Smooth muscle cell (in vitro differentiated cells): Measurements from ENCODE around the gene MYO16. TPM values are rescaled to one million over a fixed set of nuclear protein-coding genes. Genes with fewer than 3 reads are reported as not detected.
A peak's percentile ranks its signal among the peaks of the same experiment; 100 is the strongest.

Experiments used
- DNase-seq: peaks from one replicate; lab custom pipeline; 2025; ENCODE audit not compliant: unreplicated experiment; lab: John Stamatoyannopoulos, UW
- H2AFZ ChIP-seq: fragments of 200-600 bp; sonication (generic); 2 replicates; pipeline ENCODE4 v1.6.0; 2016; ENCODE audit warnings: antibody characterized with exemption, low read depth, mild to moderate bottlenecking
- H3F3A ChIP-seq: fragments of 200-600 bp; sonication (generic); 2 replicates; pipeline ENCODE4 v1.6.0; 2017; ENCODE audit warnings: antibody characterized with exemption, low read depth
- H3K27ac ChIP-seq: fragments of 200-600 bp; sonication (generic); 2 replicates; pipeline ENCODE4 v1.5.1; 2016; ENCODE audit warnings: low read depth, mild to moderate bottlenecking
- H3K27me3 ChIP-seq: fragments of 200-600 bp; sonication (generic); 2 replicates; pipeline ENCODE4 v1.6.1; 2016; ENCODE audit warnings: low read depth, mild to moderate bottlenecking
- H3K36me3 ChIP-seq: fragments of 200-600 bp; sonication (generic); 2 replicates; pipeline ENCODE4 v1.5.1; 2016; ENCODE audit warnings: low read depth
- H3K4me1 ChIP-seq: fragments of 200-600 bp; sonication (generic); 2 replicates; pipeline ENCODE4 v1.5.1; 2016; ENCODE audit warnings: low read depth
- H3K4me2 ChIP-seq: fragments of 200-600 bp; sonication (generic); 2 replicates; pipeline ENCODE4 v1.6.0; 2016; ENCODE audit warnings: mild to moderate bottlenecking
- H3K4me3 ChIP-seq: fragments of 200-600 bp; sonication (generic); 2 replicates; pipeline ENCODE4 v1.5.1; 2016; ENCODE audit warnings: mild to moderate bottlenecking
- H3K79me2 ChIP-seq: fragments of 200-600 bp; sonication (generic); 2 replicates; pipeline ENCODE4 v1.6.0; 2016; ENCODE audit warnings: low read depth, mild to moderate bottlenecking
- H3K9ac ChIP-seq: fragments of 200-600 bp; sonication (generic); 2 replicates; pipeline ENCODE4 v1.6.0; 2016; ENCODE audit warnings: low read depth
- H3K9me3 ChIP-seq: fragments of 200-600 bp; sonication (generic); replicated peaks from 2 replicates; pipeline ENCODE4 v1.5.1; 2016; ENCODE audit warnings: low read depth
- H4K20me1 ChIP-seq: fragments of 200-600 bp; sonication (generic); 2 replicates; pipeline ENCODE4 v1.6.0; 2016; ENCODE audit warnings: low read depth
- WGBS: methylation state at CpG from one replicate; pipeline ENCODE4 v1.1.7; 2016; ENCODE audit warnings: low lambda C conversion rate; 5-methylcytosine and 5-hydroxymethylcytosine counted together
- polyA plus RNA-seq: library from polyadenylated mRNA; unstranded; fragments of >200 nt; fragmentation: Nextera tagmentation; extraction: Ambion mirVana; gene quantifications from 2 replicates; pipeline ENCODE4 v1.2.1, GENCODE V29; 2016
- total RNA-seq: library from RNA; depleted of rRNA; stranded (reverse); fragments of >200 nt; gene quantifications from 2 replicates; pipeline ENCODE4 v1.2.3, GENCODE V29; 2014
- TF ChIP-seq, protein P1 (sequence below): fragments of 200-600 bp; sonication (generic); IDR thresholded peaks from 2 replicates; pipeline ENCODE4 v1.5.1; 2017; ENCODE audit warnings: borderline replicate concordance, mild to moderate bottlenecking, antibody characterized with exemption; ENCODE audit not compliant: insufficient read depth, poor library complexity, severe bottlenecking

The MYO16 gene
- total and polyA plus RNA-seq, 2 experiments from 2014 or later: not detected

DNA sequence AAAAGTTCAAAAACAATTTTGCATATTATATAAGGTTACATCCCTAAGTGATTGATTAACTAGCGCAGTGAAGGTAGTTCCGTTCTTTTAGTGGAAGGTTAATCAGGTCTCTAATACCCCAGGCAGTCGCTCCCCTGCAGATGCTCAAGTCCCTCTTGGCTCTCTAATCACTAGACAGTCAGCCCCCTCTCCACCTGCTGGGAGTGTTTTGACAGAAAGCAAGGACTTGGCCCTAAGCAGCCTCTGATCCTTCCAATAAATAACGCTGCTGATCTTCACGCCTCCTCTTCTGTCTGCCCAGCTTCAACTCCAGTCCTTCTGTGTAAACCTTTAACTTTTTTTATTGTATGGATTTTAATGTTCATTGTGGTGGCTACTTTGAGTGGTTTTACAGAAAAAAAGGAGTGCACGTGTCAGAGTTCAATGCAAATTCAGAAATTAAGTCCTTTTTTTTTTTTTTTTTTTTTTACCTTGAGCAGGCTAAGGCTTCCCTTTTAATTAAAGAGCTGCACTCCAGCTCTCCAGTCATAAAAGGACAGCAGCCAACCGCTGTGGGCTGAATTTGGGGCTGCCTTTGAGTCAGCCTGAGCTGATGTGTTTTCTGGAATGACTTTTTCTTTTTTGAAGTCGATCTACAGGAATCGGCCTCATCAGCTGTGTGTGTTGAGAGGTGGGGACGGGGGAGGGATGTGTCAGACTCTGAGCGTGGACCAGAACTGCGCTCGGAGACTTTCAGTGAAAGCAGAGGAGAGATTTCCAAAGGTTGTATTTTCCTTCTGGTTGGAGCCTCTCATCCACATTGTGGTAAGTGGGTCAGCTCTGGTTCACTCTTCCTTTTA, 33.8 kb upstream of the MYO16 start:
- Histone ChIP-seq H3K9me3 (no peaks in the 10 kb centered on the region), H3F3A (no peaks in the 10 kb centered on the region), H3K27me3 (peaks cover 12% of the 10 kb centered on the region), H3K4me1 (peaks cover 5% of the 10 kb centered on the region), H3K27ac (no peak overlapping the region), H3K79me2 (no peaks in the 10 kb centered on the region), H3K4me3 (no peak overlapping the region), H3K36me3 (no peaks in the 10 kb centered on the region), H3K4me2 (peak overlapping the region; percentile 26), H2AFZ (no peak overlapping the region), H4K20me1 (no peaks in the 10 kb centered on the region), H3K9ac (no peak overlapping the region)
- no peak for DNase-seq
- WGBS: 65% methylated on average over 13 of the region's 13 CpGs
- TF ChIP-seq, protein P1, sequence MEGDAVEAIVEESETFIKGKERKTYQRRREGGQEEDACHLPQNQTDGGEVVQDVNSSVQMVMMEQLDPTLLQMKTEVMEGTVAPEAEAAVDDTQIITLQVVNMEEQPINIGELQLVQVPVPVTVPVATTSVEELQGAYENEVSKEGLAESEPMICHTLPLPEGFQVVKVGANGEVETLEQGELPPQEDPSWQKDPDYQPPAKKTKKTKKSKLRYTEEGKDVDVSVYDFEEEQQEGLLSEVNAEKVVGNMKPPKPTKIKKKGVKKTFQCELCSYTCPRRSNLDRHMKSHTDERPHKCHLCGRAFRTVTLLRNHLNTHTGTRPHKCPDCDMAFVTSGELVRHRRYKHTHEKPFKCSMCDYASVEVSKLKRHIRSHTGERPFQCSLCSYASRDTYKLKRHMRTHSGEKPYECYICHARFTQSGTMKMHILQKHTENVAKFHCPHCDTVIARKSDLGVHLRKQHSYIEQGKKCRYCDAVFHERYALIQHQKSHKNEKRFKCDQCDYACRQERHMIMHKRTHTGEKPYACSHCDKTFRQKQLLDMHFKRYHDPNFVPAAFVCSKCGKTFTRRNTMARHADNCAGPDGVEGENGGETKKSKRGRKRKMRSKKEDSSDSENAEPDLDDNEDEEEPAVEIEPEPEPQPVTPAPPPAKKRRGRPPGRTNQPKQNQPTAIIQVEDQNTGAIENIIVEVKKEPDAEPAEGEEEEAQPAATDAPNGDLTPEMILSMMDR: no peak

DNA sequence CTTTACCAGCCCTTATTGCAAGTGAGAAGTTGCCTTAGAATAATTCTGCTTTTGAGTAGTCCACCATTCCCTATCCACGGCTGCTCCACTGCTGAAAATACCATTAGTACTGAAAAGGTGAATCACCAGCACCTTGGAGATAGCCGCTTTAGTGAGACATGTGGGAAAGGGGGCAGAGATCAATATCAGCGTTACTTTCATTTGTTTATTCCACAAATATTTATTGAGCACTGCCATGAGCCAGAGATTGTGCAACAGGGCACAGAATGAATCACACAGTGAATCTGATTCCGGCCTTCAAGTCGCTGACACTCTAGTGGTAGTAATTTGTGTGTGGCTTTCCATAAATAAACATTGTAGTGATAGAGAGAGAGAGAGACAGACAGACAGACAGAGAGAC, 31.5 kb upstream of the MYO16 start:
- Histone ChIP-seq H4K20me1 (no peaks in the 10 kb centered on the region), H3K36me3 (no peaks in the 10 kb centered on the region), H3K4me1 (peaks cover 5% of the 10 kb centered on the region), H3K27me3 (peaks cover 12% of the 10 kb centered on the region), H3K27ac (no peak overlapping the region), H3K9ac (no peak overlapping the region), H3F3A (no peaks in the 10 kb centered on the region), H2AFZ (no peak overlapping the region), H3K4me2 (no peak overlapping the region), H3K9me3 (no peaks in the 10 kb centered on the region), H3K79me2 (no peaks in the 10 kb centered on the region), H3K4me3 (no peak overlapping the region)
- TF ChIP-seq, protein P1: no peak
- DNase-seq: no peak
- 33% methylated on average over 5 of the region's 5 CpGs for WGBS

DNA sequence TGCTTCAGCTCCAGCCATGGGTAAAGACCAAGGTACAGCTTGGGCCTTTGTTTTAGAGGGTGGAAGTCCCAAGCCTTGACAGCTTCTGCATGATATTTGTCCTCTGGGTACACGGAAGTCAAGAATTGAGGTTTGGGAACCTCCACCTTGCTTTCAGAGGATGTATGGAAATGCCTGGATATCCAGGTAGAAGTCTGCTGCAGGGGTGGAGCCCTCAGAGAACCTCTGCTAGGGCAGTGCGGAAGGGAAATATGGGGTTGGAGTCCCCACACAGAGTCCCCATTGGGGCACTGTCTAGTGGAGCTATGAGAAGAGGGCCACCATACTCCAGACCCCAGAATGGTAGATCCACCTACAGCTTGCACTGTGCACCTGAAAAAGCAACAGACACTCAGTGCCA, 23.0 kb upstream of the MYO16 start:
- DNase-seq: no peak
- Histone ChIP-seq H3K36me3 (no peaks in the 10 kb centered on the region), H3F3A (no peaks in the 10 kb centered on the region), H3K9ac (no peak overlapping the region), H3K4me1 (no peaks in the 10 kb centered on the region), H3K4me2 (no peak overlapping the region), H4K20me1 (no peaks in the 10 kb centered on the region), H3K9me3 (no peaks in the 10 kb centered on the region), H3K27ac (no peak overlapping the region), H3K4me3 (no peak overlapping the region), H3K79me2 (no peaks in the 10 kb centered on the region), H3K27me3 (no peaks in the 10 kb centered on the region), H2AFZ (no peak overlapping the region)
- TF ChIP-seq, protein P1: no peak
- 88% methylated on average over 2 of the region's 2 CpGs for WGBS

DNA sequence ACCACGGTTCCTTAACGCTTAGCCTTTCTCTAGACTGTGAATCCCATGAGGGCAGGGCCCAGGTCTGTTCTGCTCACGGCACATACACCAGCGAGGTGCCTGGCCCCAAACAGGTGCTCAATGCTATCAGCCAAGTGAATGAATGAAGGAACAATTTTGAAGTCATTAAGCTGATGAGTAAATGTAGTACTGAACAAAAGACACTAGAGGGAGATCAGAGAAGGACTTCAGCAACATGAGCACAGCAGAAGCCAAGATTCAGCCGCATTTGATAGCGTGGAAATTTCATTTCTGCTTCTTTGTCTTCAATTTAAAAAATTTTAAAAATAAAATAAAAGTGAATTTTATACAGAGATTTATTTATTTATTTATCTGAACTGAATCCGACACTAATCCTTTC, 20.1 kb upstream of the MYO16 start:
- H3K4me1 ChIP-seq: no peaks in the 10 kb centered on the region
- H3K4me2 ChIP-seq: no peak overlapping the region
- 75% methylated on average over 7 of the region's 7 CpGs for WGBS
- H3F3A ChIP-seq: no peaks in the 10 kb centered on the region
- H3K9me3 ChIP-seq: no peaks in the 10 kb centered on the region
- H3K4me3 ChIP-seq: no peak overlapping the region
- H3K79me2 ChIP-seq: no peaks in the 10 kb centered on the region
- H2AFZ ChIP-seq: no peak overlapping the region
- TF ChIP-seq, protein P1: peak; percentile 58
- H3K27me3 ChIP-seq: no peaks in the 10 kb centered on the region
- H3K27ac ChIP-seq: no peak overlapping the region
- no peak for DNase-seq
- H4K20me1 ChIP-seq: no peaks in the 10 kb centered on the region
- H3K36me3 ChIP-seq: no peaks in the 10 kb centered on the region
- H3K9ac ChIP-seq: no peak overlapping the region
